Testis (tissue), 2 donors: ENCODE data around the gene TOX2.

Source experiments
- POLR2A ChIP-seq: fragments of 450-650 bp; IDR thresholded peaks from one replicate; pipeline ENCODE4 v1.6.1; 2017; ENCODE audit warnings: antibody characterized with exemption, mild to moderate bottlenecking, moderate library complexity
- TF ChIP-seq, protein P1 (sequence below), 3 experiments: fragments of 450-650 bp in 2 of 3; fragments of 200-600 bp in 1 of 3; sonication (generic) in 1 of 3; IDR thresholded peaks; one replicate each; pipeline ENCODE4 v1.5.1; 2016 to 2019; ENCODE audit warnings: antibody characterized with exemption in 3 of 3, mild to moderate bottlenecking in 2 of 3, moderate library complexity in 1 of 3

DNA sequence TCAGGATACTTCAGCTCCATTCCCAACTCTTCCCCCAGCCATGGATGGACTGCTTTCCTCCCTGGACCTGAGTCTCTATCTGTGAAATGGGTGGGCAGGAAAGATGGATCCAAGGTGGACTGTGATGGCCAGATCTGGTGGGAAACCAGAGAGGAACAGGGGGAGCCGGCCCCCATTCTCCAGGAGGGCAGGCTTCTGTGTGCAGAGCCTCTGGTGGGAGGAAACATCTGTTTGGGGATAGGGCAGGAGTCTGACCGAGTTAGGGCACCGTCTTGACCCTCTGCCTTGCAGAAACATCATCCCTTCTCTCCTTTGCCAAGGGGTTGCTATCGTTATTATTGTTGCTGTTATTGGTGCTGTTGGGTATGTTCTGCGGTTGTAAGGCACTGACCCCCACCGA, 91.5 kb downstream of the TOX2 start:
- TF ChIP-seq, protein P1, sequence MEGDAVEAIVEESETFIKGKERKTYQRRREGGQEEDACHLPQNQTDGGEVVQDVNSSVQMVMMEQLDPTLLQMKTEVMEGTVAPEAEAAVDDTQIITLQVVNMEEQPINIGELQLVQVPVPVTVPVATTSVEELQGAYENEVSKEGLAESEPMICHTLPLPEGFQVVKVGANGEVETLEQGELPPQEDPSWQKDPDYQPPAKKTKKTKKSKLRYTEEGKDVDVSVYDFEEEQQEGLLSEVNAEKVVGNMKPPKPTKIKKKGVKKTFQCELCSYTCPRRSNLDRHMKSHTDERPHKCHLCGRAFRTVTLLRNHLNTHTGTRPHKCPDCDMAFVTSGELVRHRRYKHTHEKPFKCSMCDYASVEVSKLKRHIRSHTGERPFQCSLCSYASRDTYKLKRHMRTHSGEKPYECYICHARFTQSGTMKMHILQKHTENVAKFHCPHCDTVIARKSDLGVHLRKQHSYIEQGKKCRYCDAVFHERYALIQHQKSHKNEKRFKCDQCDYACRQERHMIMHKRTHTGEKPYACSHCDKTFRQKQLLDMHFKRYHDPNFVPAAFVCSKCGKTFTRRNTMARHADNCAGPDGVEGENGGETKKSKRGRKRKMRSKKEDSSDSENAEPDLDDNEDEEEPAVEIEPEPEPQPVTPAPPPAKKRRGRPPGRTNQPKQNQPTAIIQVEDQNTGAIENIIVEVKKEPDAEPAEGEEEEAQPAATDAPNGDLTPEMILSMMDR (IDR thresholded peaks at IDR 0.05): no peak
- TF ChIP-seq POLR2A: no peak
